Adrenal gland (tissue), 12 donors: ENCODE data around the gene HSPA1L. TPM values are rescaled to one million over a fixed set of nuclear protein-coding genes. Genes with fewer than 3 reads are reported as not detected.

Experiments
- DNase-seq, 7 donors: peaks; one replicate each; pipeline ENCODE4 v3.0.0-alpha.2; 2019 to 2020
- H3K27ac ChIP-seq, 5 donors: fragments of 200-600 bp; sonication (generic) in 4 of 5; 1 replicate in 3 of 5; 2 replicates in 2 of 5; pipeline versions ENCODE4 v1.5.1 to v1.8.0; 2016 to 2020; ENCODE audit warnings: mild to moderate bottlenecking in 1 of 5
- H3K27me3 ChIP-seq: fragments of 200-600 bp; 2 replicates; pipeline ENCODE4 v1.8.0; 2021
- H3K36me3 ChIP-seq, 2 donors: fragments of 200-600 bp; replicated peaks in 1 of 2; 1 replicate in 1 of 2; 2 replicates in 1 of 2; pipeline versions ENCODE4 v1.5.1 to v1.8.0; 2018 to 2022
- H3K4me1 ChIP-seq, 2 donors: fragments of 200-600 bp; replicated peaks in 1 of 2; 1 replicate in 1 of 2; 2 replicates in 1 of 2; pipeline versions ENCODE4 v1.5.1 to v1.8.0; 2018 to 2021
- H3K4me3 ChIP-seq, 4 donors: fragments of 200-600 bp; sonication (generic) in 3 of 4; one replicate each; pipeline ENCODE4 v1.5.1; 2016 to 2018
- H3K9me3 ChIP-seq, 3 donors: fragments of 200-600 bp; sonication (generic) in 1 of 3; replicated peaks in 1 of 3; 1 replicate in 2 of 3; 2 replicates in 1 of 3; pipeline versions ENCODE4 v1.5.1 to v1.8.0; 2016 to 2021
- CTCF ChIP-seq, 6 experiments: fragments of 450-650 bp in 4 of 6; fragments of 200-600 bp in 2 of 6; sonication (generic) in 1 of 6; IDR thresholded peaks; 1 replicate in 5 of 6; 2 replicates in 1 of 6; pipeline versions ENCODE4 v1.5.1 to v1.8.0; 2016 to 2021; ENCODE audit warnings: antibody characterized with exemption in 6 of 6, mild to moderate bottlenecking in 2 of 6, moderate library complexity in 1 of 6
- POLR2A ChIP-seq, 2 donors: fragments of 450-650 bp; IDR thresholded peaks; one replicate each; pipeline ENCODE4 v1.6.1; 2017; ENCODE audit warnings: antibody characterized with exemption in 2 of 2, mild to moderate bottlenecking in 2 of 2, moderate library complexity in 1 of 2
- WGBS, 4 donors: extraction: QIAGEN DNeasy Blood & Tissue Kit in 2 of 4; methylation state at CpG; one replicate each; pipeline versions ENCODE4 v1.1.5 to v1.1.7; 2013 to 2017; 5-methylcytosine and 5-hydroxymethylcytosine counted together
- intact Hi-C, 2 donors: fragments of 100-400 bp; cut with DNase I; formaldehyde crosslinking; loops; one replicate each; pipeline versions ENCODE4 v1.14.1 to v1.15.0; 2022 to 2023
- polyA plus RNA-seq, 3 donors: library from polyadenylated mRNA; stranded (reverse); fragments of 200-250 nt in 2 of 3; fragments of 350-450 nt in 1 of 3; fragmentation: Illumina TruSeq in 1 of 3; extraction: RNeasy Lipid Tissue Mini Kit (QIAGEN cat#74804) in 1 of 3; gene quantifications; one replicate each; pipeline ENCODE4 v1.2.3, GENCODE V29; 2013 to 2014
- total RNA-seq, 9 donors: library from RNA; depleted of rRNA in 4 of 9; stranded (reverse); fragments of >200 nt in 4 of 9; fragments of 120-200 nt in 1 of 9; fragmentation: NEBNext Ultra II Directional in 1 of 9; extraction: Animal tissue kit (Norgen Biotek cat#: 25700) in 1 of 9; gene quantifications; one replicate each; pipeline versions ENCODE4 v1.1.0 to v1.2.4, GENCODE V29; 2013 to 2023
- donor health status: healthy with polysubstance abuse.
- donor health status: Bipolar disorder and iron deficiency.
- donor health status: DM: yes; HTN: yes; CAD: no.
- donor health status: DM: no; HTN: no; CAD: no.
- donor health status: DM: no; HTN: no; CAD: no.
- donor health status: DM: yes; HTN: yes; CAD: no.

The HSPA1L gene
- total and polyA plus RNA-seq, 12 donors, result 0.79 to 5.3 (median 1.9) TPM

GRCh38 chr6:31791324-31792089 lies 23.6 kb downstream of the HSPA1L start:
- Histone ChIP-seq H3K4me3 (no peak overlapping the region), H3K27me3 (no peaks in the 10 kb centered on the region), H3K9me3 (no peaks in the 10 kb centered on the region), H3K27ac (no peak overlapping the region), H3K4me1 (peaks cover 13 to 23% of the 10 kb centered on the region in 2 donors), H3K36me3 (peaks cover 0 to 25% of the 10 kb centered on the region in 2 donors)
- intact Hi-C loops, result no loop called here
- 72 to 80% (median 76%) methylated on average over 12 of the region's 12 CpGs for WGBS, 4 donors
- peak in 5 of 6 experiments; percentile 29 to 56 (median 46) for TF ChIP-seq CTCF (IDR thresholded peaks at IDR 0.05)
- TF ChIP-seq POLR2A (IDR thresholded peaks at IDR 0.05), result no peak
- DNase-seq, result peak in 4 of 7 donors; percentile 40 to 76 (median 60)

GRCh38 chr6:31785475-31785874 lies 29.6 kb downstream of the HSPA1L start:
- no peak overlapping the region for H3K27ac ChIP-seq
- H3K9me3 ChIP-seq, result no peaks in the 10 kb centered on the region
- intact Hi-C loops, result no loop called here
- no peaks in the 10 kb centered on the region for H3K4me1 ChIP-seq
- WGBS, 4 donors, result 90 to 94% (median 93%) methylated on average over 6 to 11 of the region's 11 CpGs
- no peak overlapping the region for H3K4me3 ChIP-seq
- TF ChIP-seq CTCF (IDR thresholded peaks at IDR 0.05), result no peak
- TF ChIP-seq POLR2A (IDR thresholded peaks at IDR 0.05), result no peak
- H3K27me3 ChIP-seq, result no peaks in the 10 kb centered on the region
- no peak for DNase-seq
- H3K36me3 ChIP-seq, result peaks cover 0 to 62% of the 10 kb centered on the region in 2 donors

- no peak for DNase-seq
- H3K9me3 ChIP-seq, result no peaks in the 10 kb centered on the region
- no peak overlapping the region for H3K4me3 ChIP-seq
- no peaks in the 10 kb centered on the region for H3K4me1 ChIP-seq
- no peaks in the 10 kb centered on the region for H3K27me3 ChIP-seq
- H3K27ac ChIP-seq, result no peak overlapping the region
- peaks cover 0 to 70% of the 10 kb centered on the region in 2 donors for H3K36me3 ChIP-seq
- no peak for TF ChIP-seq POLR2A (IDR thresholded peaks at IDR 0.05)
- intact Hi-C loops, result no loop called here
- 91 to 93% (median 92%) methylated on average over 12 to 15 of the region's 15 CpGs for WGBS, 4 donors
Observed at GRCh38 chr6:31784098-31784925, 30.8 kb downstream of the HSPA1L start.

- Histone ChIP-seq H3K36me3 (peaks cover 0 to 76% of the 10 kb centered on the region in 2 donors), H3K9me3 (no peaks in the 10 kb centered on the region), H3K27me3 (no peaks in the 10 kb centered on the region), H3K4me3 (no peak overlapping the region), H3K4me1 (peaks cover 0 to 1% of the 10 kb centered on the region in 2 donors), H3K27ac (no peak overlapping the region)
- 82 to 94% (median 91%) methylated on average over 7 to 32 of the region's 32 CpGs for WGBS, 4 donors
- TF ChIP-seq CTCF (IDR thresholded peaks at IDR 0.05), result no peak
- no peak for TF ChIP-seq POLR2A (IDR thresholded peaks at IDR 0.05)
- no peak for DNase-seq
- intact Hi-C loops, result no loop called here
Observed at GRCh38 chr6:31782126-31782855, 32.8 kb downstream of the HSPA1L start.
